ENCODE results near the gene LEMD1.

DNA sequence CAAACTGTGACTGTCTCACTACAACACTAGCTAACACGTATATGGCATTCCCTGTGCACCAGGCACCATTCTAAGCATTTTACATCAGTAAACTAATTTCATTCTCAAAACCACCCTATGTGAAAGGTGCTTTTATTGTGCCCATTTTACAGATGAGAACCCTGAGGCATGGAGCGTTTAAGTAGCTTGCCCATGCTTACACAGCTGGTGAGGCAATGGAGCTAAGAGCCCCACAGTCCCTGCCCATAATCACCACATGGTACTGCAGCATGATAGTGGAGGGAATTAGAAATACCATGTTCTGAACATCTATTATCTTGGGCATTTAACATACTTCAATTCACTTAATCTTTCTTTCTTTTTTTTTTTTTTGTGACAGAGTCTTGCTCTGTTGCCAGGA is 34.0 kb downstream of the LEMD1 start:
- TF ChIP-seq CTCF (conservative IDR thresholded peaks at IDR 0.05; ENCODE audit: low read depth, low read length) (no peak), EZH2phosphoT487 (IDR thresholded peaks at IDR 0.05; ENCODE audit: borderline replicate concordance, low read length) (no peak), EZH2 (IDR thresholded peaks at IDR 0.05; ENCODE audit: low read length, unreplicated experiment) (no peak)

All from PC-3 (cell line).